Pulmonary artery endothelial cell (primary cell): ENCODE data around the gene RAP1A. TPM values are rescaled to one million over a fixed set of nuclear protein-coding genes. Genes with fewer than 3 reads are reported as not detected.

Experiments used
- DNase-seq: peaks from one replicate; pipeline ENCODE4 v3.0.0-alpha.2; 2011; ENCODE audit warnings: low read depth, low spot score
- total RNA-seq: library from RNA; depleted of rRNA; stranded (reverse); fragments of >200 nt; gene quantifications from 2 replicates; pipeline ENCODE4 v1.2.3, GENCODE V29; 2014

Gene RAP1A
- total RNA-seq, 1 donor from 2014 or later: 20.8 TPM

DNA sequence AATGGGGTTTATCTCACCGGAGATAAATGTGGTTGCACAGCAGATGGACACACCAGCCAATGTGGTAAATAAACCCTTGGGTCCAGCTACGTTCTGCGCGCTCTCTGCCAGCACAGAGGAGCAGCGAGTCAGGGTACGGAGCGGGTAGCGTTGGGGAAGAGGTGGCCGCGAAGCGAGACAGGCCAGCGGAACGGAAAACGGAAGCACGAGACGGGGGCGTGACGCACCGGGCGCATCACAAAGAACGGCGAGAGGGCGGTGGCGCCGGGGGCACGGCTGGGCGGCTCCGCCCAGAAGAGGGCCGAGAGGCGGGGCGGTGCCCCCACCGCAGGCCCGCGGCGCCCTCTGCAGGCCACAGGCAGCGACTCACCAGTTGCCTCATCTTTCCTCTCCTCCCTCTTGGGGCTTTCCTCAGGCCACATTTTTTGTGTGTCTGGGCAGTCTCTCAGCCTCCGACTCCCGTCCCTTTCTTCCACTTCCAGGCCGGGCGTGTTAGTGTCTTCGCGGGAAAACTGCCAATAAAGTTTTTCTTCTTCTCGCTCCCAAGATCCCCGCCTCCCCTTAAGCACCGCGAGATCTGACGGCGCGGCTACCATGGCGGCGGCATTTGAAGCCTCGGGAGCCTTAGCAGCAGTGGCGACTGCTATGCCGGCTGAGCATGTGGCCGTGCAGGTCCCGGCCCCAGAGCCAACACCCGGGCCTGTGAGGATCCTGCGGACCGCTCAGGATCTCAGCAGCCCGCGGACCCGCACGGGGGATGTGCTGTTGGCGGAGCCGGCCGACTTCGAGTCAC lies 135.9 kb downstream of the RAP1A start, which contains the start of gene DDX20:
DDX20 (plus strand) TSS at position 571 of the 793 bp plus-strand sequence; CDS start at position 595, 24 bp downstream.
- peak; percentile 91 for DNase-seq

DNA sequence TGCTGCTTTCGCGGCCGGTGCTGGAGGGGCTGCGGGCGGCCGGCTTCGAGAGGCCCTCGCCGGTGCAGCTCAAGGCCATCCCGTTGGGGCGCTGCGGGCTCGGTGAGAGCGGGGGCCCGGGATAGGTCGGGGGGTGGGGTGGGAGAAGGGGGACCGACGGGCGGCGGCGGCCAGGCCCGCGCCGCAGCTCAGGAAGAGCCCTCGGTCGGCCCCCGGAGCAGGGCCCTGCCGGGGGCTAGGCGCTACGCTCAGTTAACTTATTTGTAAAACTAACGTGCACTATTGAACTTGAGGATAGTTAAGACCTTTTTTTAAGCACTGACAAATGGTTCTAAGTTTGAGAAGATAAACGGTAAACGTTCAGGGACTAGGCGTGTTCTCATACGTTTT lies 136.5 kb downstream of the RAP1A start:
- no peak for DNase-seq

DNA sequence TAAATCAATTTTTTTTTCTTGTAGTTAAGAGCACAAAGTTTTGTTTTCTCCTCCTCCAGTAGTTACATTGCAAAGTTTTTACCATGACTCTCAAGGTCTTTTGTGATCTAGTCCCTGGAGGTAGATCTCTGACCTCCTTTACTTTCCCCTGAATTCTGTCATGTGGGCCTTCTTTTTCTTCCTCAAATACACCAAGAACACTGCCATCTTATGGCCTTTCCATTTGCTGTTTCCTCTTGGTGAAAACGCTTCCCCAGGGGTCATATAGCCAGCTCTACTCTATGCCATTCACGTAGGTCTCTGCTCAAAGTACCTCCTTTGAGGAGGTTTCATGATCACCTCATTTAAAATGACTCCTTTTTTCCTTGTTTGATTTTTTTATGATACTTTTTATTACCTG lies 138.8 kb downstream of the RAP1A start:
- DNase-seq: no peak

DNA sequence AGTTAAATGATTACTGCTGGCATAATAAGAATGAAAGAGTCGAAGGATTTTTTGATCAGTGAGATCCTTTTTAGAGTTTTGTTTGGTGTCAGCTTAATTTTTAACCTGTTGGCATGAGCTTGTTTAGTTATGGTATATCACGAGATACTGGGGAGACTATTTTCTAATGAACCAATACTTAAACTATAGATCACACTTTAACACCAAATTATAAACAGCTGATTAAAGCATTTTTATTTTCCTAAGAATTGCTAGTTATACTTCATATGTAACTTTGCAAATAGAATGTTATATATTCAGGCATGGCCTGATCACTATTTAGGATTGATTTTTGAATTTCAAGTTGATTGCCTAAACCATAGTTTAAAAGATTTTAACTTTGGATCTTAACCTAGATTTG lies 142.1 kb downstream of the RAP1A start:
- DNase-seq: no peak

DNA sequence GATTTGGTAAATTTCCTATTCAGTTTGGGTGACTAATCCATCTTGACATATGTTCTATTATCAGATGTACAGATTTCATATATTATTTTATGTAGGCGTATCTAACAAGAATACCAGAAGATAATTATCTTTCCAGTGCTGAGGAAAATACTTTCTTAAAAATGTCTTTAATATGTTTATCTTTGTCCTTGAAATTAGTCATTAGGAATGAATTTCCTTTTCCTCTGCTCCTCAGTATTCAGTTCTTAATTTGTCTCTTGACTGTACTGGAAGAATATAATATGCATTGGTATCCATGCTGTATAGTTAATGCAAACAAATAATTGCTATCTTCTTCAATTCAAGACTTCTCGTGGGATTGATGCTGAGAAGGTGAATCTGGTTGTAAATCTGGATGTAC lies 142.7 kb downstream of the RAP1A start:
- no peak for DNase-seq

Other genes starting within 250 kb of the RAP1A start
- gene OVGP1, start 192.1 kb upstream of the RAP1A start, total RNA-seq: 0.25 and 0.33 TPM in 2 replicates
- gene WDR77, start 170.5 kb upstream of the RAP1A start, total RNA-seq: 48.5 and 71.7 TPM in 2 replicates
- gene ATP5PB, start 170.3 kb upstream of the RAP1A start, total RNA-seq: 284 and 475 TPM in 2 replicates
- 0.07 and 0.18 TPM in 2 replicates for gene C1orf162, start 145.8 kb upstream of the RAP1A start, total RNA-seq
- not detected in 2 replicates for gene ADORA3, start 116.2 kb upstream of the RAP1A start, total RNA-seq
- gene TMIGD3, start 116.2 kb upstream of the RAP1A start, total RNA-seq: 0.21 TPM in 1 of 2 replicates, not detected in the other
- 4.6 and 6.0 TPM in 2 replicates for gene INKA2, start 119.6 kb downstream of the RAP1A start, total RNA-seq
- 21.2 and 26.0 TPM in 2 replicates for gene DDX20, start 136.1 kb downstream of the RAP1A start, total RNA-seq